CD4-positive, alpha-beta T cell treated with Interleukin-17A for 1 hour (primary cell): ENCODE results near the gene ANAPC4.

Experiments used
- DNase-seq: peaks from one replicate; pipeline ENCODE4 v3.0.0-alpha.2; 2020

Gene ANAPC4

DNA sequence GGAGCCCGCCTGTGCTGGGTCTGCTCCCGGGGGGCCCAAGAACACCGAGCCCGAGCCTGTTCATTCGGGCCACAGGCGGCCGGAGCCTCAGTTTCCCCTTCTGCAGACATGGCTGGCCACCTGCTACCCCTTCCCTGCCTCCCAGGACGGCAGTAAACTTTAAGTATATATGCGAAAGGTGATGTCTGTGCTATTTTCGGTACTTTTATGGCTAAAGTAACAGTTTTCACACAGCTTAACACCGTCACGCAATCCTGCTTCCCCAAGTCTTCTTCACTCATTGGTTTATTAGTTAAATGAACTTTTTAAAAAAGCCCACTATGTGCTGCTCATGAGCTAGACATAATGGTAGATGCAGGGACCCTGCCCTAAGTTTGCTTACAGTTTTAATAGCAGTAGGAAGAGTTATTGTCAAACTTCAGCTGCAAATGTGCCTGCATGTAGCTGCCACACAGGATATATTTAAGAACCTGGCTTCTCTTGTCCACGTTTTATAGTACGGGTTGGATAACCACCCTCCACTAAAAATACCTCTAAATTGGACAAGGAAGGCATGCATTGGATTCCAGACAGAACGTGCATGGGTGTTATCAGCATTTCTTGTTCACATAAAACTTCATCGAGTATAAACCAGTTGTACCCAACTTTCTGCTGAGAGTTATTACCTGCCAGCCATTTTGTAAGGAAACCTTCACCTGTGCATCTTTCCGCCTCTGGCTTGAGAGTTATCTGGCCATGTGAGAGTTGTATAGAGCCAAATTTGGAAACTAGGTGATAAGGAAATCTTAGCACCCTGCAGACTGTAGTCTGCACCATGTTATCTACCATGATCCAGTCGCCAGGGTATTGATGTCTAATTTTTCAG lies 741 bp downstream of the ANAPC4 start:
- no peak for DNase-seq

GRCh38 chr4:25378437-25378743 lies 1.3 kb downstream of the ANAPC4 start:
- DNase-seq = no peak

DNA sequence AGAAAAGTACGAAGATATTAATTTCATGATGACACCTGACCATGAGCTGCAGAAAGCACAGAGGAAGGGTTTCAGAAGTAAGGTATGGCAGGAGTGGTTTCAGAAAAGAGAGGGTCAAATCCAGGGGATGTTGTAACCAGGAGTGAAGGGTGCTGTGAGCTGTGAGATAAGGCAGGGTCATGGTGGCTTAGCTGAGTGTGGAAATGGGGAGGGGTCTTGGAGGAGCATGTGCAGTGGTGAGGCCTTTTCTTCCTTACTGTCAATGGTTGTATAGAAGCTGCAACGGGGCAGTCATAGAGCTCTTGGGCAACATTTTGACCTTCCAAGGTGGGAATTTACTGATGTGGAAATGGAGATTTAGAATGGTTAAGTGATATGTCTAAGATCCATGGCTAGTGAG lies 2.5 kb downstream of the ANAPC4 start:
- no peak for DNase-seq

DNA sequence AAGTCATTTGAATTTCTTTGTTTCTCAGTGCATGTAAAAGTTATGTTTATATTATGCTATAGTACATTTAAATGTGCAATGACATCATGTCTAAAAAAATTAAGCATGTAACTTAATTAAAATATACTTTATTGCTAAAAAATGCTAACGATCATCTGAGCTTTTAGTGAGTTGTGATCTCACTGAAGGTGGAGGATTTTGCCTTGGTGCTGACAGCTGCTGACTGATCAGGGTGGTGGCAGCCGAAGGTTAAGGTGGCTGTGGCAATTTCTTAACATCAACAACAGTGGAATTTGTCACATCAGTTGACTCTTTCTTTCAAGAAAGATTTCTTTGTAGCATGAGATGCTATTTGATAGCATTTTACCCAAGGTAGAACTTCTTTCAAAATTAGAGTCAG lies 6.6 kb downstream of the ANAPC4 start:
- DNase-seq = no peak

DNA sequence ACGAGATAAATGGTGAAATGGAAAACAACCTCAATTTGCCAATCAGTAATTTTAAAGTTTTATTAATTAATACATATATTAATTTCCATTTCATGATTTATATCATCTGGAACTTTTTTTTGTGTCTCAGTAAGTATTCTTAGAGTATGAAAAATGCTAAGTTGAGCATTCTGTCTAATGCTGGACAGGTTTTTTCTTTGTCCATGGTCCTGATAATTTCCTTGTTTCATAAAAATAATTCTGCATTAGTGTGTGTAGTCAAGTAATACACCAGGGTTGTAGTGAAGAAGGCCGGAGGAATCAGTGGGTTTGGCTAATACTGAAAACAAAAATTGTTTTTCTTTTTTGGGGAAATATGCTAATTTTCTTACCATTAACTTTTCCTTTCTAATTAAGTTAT lies 9.9 kb downstream of the ANAPC4 start:
- no peak for DNase-seq

DNA sequence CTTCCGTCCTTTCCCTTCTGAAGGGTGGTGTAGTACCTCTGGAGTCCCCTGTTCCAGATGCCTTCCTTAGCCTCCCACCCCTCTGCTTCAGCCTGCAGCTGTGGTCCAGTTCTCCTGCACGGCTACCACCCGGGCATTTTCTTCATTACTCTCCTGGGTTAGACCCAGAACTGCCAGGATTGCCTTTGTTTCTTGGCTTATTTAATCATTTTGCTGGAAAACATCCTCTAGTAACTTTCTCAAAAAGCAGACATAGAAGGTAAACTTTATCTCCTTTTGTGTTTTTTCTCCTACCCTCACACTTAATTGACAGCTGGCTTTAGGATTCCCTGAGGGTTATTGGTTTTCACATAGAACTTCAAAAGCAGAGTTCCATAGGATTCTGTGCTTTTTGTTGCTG lies 20.2 kb downstream of the ANAPC4 start:
- DNase-seq = no peak

- DNase-seq = no peak
Measured at GRCh38 chr4:25399510-25399909, 22.4 kb downstream of the ANAPC4 start.

DNA sequence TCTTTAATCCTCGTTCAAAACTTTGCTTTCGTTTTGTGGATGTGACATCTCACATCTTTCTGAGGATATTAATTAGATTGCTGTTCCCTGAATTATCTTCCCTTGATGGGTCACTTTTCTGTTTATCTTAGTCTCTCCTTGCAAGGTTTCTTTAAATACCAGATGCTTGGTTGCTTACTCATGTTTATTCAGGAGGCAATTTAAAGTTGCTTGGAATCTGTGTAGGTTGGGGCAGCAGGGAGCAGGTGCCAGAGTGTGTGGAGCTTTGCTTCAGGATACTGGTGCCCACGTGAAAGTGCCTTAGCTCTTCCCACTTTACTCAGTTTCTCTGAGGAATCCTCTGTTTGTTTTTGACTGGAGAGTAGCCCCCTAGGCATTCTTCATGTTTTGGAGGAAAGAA lies 24.0 kb downstream of the ANAPC4 start:
- no peak for DNase-seq

- DNase-seq = no peak
Measured at GRCh38 chr4:25402521-25402920, 25.5 kb downstream of the ANAPC4 start.

GRCh38 chr4:25403699-25404098 lies 26.6 kb downstream of the ANAPC4 start:
- DNase-seq = no peak

- no peak for DNase-seq
Measured at GRCh38 chr4:25405453-25405852, 28.4 kb downstream of the ANAPC4 start.

GRCh38 chr4:25406081-25406692 lies 29.1 kb downstream of the ANAPC4 start:
- no peak for DNase-seq

DNA sequence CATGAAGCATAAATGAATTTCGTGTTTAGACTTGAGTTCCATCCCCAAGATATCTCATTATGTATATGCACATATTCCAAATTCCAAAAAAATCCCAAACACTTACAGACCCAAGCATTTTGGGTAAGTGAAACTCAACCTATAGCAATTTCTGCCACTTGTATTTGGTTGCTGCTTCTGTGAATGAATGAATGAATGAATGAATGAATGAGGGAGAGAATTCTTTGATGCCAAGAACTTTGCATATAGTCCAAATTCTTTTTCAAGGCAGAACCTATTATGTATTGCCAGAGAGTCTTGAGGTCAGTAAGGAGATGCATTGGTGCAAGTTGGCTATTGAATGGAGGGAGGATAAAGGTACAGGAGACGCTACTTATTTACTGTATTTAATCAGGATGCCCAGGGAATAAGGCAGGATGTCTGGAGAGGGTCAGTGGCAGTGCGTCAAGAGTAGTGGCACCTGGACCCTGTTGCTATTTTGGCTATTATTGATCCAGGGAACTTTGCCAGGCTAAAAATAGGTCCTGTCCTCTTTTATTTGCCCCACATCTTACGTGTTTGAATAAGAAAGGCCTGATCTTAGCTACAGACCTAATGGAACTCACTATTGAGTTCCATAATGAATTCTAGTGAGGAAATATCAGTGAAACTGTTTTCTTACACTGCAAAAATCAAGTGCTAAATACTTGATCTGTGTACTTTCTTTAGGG lies 33.9 kb downstream of the ANAPC4 start:
- no peak for DNase-seq

GRCh38 chr4:25413261-25413660 lies 36.2 kb downstream of the ANAPC4 start:
- DNase-seq = no peak

- DNase-seq = no peak
Measured at GRCh38 chr4:25417014-25417413, 40.0 kb downstream of the ANAPC4 start.

- no peak for DNase-seq
Measured at GRCh38 chr4:25420931-25421330, 43.9 kb downstream of the ANAPC4 start.

- DNase-seq = no peak
Measured at GRCh38 chr4:25421816-25422525, 44.9 kb downstream of the ANAPC4 start.

DNA sequence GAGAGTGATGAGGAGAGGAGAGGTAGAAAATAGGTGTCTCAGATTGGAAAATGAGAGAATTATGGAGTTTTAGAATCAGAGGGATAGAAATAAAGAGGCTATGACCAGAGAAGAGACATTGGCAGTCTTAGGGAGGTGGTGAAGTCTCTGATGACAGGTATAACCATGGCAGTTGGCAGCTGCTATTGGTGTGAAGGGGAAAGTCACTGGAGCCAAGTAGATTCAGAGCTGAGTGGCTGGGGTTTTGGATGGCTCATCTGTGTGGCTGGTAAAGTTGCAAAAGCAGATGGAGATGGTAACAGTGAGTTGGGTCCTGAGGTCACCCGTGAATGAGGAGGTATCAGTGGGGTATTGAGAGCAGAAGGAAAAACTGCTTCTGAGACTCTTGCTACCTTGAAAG lies 46.5 kb downstream of the ANAPC4 start:
- DNase-seq = no peak

- DNase-seq = no peak
Measured at GRCh38 chr4:25424539-25425228, 47.6 kb downstream of the ANAPC4 start.

DNA sequence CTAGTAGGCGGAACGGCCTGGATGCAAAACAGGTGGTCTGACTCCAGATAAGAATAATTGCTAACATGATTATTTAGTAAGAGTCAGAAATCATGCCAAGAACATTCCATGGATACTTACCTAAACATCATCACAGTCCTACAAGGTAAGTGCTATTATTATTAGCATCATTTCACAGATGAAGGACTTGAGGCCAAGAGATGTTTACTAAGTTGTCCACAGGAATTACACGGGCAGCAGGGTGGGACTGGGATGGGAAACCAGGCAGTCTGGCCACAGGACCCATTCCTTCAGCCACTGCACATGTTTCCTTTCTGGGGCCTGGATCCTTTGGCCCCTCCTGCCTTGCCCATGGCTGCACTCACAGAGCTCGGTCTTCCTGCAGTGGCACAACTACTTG lies 48.3 kb downstream of the ANAPC4 start:
- no peak for DNase-seq

DNA sequence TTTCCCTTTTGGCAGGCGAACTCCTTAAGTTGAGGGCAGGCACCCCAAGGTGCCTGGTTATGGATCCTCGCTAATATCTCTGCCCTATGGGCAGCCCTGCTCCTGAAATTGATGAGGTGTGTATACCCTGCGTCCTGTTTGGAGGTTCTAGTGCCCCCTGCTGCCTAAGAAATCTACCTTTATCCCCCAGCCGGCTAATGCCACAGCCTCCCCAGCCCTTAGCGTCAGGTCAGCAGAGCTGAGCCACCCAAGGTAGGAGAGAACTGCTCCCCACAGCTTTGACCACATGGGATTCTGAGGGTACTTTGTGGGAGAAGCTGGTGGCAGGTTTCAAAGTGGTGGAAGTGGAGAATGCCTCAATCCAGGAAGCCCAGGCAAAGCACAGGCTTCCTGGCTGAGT lies 50.8 kb downstream of the ANAPC4 start:
- no peak for DNase-seq

DNA sequence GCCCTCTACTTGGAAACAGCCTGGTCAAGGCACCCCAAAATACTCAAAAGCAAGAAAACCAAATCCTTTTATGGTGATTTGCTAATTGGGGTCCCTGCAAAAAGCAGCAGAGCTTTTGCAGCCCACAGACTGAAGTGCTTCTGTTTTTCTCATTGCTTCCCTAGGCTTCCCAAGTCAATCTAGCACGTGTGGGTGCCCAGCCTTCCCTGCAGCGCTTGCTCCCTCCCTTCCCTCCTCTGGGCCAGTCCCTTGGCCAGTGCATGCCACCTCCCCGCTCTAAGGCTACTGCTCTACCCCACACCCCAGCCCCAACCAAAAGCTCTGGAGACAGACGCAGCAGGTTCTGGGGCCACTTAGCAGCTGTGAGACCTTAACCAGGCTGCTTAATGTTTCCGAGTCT lies 53.6 kb downstream of the ANAPC4 start:
- no peak for DNase-seq
